Measurements from ENCODE around the gene SLC17A1.

SLC17A1 gene, protein sequence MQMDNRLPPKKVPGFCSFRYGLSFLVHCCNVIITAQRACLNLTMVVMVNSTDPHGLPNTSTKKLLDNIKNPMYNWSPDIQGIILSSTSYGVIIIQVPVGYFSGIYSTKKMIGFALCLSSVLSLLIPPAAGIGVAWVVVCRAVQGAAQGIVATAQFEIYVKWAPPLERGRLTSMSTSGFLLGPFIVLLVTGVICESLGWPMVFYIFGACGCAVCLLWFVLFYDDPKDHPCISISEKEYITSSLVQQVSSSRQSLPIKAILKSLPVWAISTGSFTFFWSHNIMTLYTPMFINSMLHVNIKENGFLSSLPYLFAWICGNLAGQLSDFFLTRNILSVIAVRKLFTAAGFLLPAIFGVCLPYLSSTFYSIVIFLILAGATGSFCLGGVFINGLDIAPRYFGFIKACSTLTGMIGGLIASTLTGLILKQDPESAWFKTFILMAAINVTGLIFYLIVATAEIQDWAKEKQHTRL

DNA sequence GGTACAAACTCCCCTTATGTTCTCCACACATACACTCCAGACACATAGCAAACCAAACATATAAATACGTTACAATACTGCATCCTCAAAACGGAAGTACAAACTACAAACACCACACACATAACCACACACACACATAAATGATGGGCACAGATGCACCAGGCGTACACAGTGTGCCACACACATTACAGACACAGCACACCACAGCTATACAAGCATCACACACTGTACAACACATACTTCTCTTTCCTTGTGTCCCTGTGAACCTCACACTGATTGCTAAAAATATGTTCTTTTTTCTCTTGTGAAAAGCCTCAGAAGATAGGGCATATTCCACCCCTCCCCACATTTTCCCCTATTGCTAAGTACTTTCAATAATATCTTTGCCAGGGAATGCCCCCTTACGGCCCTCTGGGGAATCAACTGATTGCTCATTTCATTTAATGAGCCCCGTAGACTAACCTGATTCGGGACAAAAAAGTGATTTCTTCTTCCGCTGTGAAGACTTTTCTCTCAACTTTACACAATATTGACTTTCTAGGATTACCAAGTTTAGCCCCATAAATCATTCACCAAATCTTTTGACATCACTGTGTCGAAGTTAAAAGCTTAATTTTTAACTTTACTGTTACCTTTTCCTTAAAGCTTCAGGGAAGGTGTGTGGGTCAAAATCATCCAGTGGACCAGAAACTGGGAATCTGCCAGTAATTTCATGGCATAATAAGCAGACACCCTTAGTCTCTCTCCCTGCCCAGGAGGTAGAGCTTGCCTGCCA is at the start of gene SLC17A1:
Gene SLC17A1 (minus strand): TSS at position 521 of the 775 bp plus-strand sequence. CDS start 1,495 bp downstream, outside the sequence.
- no peak for TF ChIP-seq EP300 (IDR thresholded peaks at IDR 0.05; ENCODE audit: borderline replicate concordance)
- no peak for TF ChIP-seq ZBTB7A (IDR thresholded peaks at IDR 0.05; ENCODE audit: low read depth)
- no peak for TF ChIP-seq FOXM1 (IDR thresholded peaks at IDR 0.05; ENCODE audit: borderline replicate concordance, low read depth)
- no peak for TF ChIP-seq YY1 (IDR thresholded peaks at IDR 0.05; ENCODE audit: low read depth)
- no peak for TF ChIP-seq CEBPB (IDR thresholded peaks at IDR 0.05)
- TF ChIP-seq TAF1 (IDR thresholded peaks at IDR 0.05; ENCODE audit: low read depth): no peak

DNA sequence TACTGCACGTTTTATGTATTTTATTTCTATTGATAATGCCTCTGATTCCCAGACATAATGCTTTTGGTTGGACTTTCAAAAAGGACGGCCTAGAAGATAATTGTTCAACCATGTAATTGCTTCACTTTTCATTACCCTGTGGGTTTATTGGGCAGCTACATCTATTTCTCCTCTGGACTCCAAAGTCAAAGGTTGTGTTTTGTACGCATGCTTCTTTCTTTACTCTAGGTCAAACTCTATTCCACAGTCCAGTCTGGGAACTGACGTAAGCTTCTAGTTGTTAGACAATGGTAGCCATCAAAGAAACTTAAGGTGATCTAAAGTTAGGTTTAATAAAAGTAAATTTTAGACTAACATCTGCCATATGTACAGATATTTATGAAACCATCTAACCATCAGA is 48.7 kb upstream of the SLC17A1 start:
- no peak for TF ChIP-seq CREB1 (IDR thresholded peaks at IDR 0.05; ENCODE audit: low read depth)
- TF ChIP-seq FOXM1 (IDR thresholded peaks at IDR 0.05; ENCODE audit: borderline replicate concordance, low read depth): no peak
- no peak for TF ChIP-seq TEAD4 (IDR thresholded peaks at IDR 0.05)
- no peak for TF ChIP-seq ZBTB7A (IDR thresholded peaks at IDR 0.05; ENCODE audit: low read depth)
- no peak for TF ChIP-seq NFIC (IDR thresholded peaks at IDR 0.05)
- no peak for TF ChIP-seq EP300 (IDR thresholded peaks at IDR 0.05; ENCODE audit: borderline replicate concordance)
- TF ChIP-seq, protein P1, sequence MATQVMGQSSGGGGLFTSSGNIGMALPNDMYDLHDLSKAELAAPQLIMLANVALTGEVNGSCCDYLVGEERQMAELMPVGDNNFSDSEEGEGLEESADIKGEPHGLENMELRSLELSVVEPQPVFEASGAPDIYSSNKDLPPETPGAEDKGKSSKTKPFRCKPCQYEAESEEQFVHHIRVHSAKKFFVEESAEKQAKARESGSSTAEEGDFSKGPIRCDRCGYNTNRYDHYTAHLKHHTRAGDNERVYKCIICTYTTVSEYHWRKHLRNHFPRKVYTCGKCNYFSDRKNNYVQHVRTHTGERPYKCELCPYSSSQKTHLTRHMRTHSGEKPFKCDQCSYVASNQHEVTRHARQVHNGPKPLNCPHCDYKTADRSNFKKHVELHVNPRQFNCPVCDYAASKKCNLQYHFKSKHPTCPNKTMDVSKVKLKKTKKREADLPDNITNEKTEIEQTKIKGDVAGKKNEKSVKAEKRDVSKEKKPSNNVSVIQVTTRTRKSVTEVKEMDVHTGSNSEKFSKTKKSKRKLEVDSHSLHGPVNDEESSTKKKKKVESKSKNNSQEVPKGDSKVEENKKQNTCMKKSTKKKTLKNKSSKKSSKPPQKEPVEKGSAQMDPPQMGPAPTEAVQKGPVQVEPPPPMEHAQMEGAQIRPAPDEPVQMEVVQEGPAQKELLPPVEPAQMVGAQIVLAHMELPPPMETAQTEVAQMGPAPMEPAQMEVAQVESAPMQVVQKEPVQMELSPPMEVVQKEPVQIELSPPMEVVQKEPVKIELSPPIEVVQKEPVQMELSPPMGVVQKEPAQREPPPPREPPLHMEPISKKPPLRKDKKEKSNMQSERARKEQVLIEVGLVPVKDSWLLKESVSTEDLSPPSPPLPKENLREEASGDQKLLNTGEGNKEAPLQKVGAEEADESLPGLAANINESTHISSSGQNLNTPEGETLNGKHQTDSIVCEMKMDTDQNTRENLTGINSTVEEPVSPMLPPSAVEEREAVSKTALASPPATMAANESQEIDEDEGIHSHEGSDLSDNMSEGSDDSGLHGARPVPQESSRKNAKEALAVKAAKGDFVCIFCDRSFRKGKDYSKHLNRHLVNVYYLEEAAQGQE (IDR thresholded peaks at IDR 0.05; ENCODE audit: low read depth): no peak
- no peak for TF ChIP-seq CEBPB (IDR thresholded peaks at IDR 0.05)
- no peak for TF ChIP-seq YY1 (IDR thresholded peaks at IDR 0.05; ENCODE audit: low read depth)
- TF ChIP-seq EGR1 (IDR thresholded peaks at IDR 0.05): no peak
- TF ChIP-seq TAF1 (IDR thresholded peaks at IDR 0.05; ENCODE audit: low read depth): no peak
- TF ChIP-seq, protein P2, sequence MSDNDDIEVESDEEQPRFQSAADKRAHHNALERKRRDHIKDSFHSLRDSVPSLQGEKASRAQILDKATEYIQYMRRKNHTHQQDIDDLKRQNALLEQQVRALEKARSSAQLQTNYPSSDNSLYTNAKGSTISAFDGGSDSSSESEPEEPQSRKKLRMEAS (IDR thresholded peaks at IDR 0.05): no peak
- TF ChIP-seq, protein P3, sequence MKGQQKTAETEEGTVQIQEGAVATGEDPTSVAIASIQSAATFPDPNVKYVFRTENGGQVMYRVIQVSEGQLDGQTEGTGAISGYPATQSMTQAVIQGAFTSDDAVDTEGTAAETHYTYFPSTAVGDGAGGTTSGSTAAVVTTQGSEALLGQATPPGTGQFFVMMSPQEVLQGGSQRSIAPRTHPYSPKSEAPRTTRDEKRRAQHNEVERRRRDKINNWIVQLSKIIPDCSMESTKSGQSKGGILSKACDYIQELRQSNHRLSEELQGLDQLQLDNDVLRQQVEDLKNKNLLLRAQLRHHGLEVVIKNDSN (IDR thresholded peaks at IDR 0.05): no peak

DNA sequence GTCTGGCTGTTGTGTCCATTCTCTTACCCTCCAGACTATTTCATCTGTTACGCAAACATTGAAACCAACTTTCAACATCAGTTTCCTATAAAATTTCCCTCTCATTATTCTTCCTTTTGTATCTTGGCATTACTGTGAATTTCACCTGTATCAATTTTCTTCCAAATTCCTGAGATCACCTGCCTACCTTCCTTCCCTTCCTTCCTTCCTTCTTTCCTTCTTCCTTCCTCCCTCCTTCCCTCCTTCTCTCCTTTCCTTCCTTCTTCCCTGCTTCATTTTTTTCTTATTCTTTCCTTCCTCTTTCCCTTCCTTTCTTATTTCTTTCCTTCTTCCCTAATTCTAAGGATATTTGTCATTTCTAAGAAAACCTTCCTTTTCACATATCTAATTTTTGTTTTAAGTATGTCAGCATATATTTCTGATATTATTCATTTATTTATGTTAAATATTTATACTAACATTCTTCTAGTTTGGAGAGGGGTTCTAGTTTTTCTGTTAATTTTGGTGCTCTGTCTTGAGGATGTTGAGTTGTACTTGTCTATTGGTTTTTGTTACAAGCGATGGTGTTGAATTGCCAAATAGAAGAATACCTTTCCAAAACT is 47.0 kb upstream of the SLC17A1 start:
- TF ChIP-seq, protein P1 (IDR thresholded peaks at IDR 0.05; ENCODE audit: low read depth): no peak
- TF ChIP-seq EGR1 (IDR thresholded peaks at IDR 0.05): no peak
- no peak for TF ChIP-seq TAF1 (IDR thresholded peaks at IDR 0.05; ENCODE audit: low read depth)
- TF ChIP-seq CEBPB (IDR thresholded peaks at IDR 0.05): no peak
- no peak for TF ChIP-seq CREB1 (IDR thresholded peaks at IDR 0.05; ENCODE audit: low read depth)
- TF ChIP-seq TCF12 (IDR thresholded peaks at IDR 0.05; ENCODE audit: low read depth): no peak
- TF ChIP-seq, protein P2 (IDR thresholded peaks at IDR 0.05): no peak
- TF ChIP-seq RAD21 (IDR thresholded peaks at IDR 0.05; ENCODE audit: low read depth): no peak
- no peak for TF ChIP-seq TEAD4 (IDR thresholded peaks at IDR 0.05)
- TF ChIP-seq NFIC (IDR thresholded peaks at IDR 0.05): no peak
- TF ChIP-seq EP300 (IDR thresholded peaks at IDR 0.05; ENCODE audit: borderline replicate concordance): no peak
- TF ChIP-seq FOXM1 (IDR thresholded peaks at IDR 0.05; ENCODE audit: borderline replicate concordance, low read depth): no peak

DNA sequence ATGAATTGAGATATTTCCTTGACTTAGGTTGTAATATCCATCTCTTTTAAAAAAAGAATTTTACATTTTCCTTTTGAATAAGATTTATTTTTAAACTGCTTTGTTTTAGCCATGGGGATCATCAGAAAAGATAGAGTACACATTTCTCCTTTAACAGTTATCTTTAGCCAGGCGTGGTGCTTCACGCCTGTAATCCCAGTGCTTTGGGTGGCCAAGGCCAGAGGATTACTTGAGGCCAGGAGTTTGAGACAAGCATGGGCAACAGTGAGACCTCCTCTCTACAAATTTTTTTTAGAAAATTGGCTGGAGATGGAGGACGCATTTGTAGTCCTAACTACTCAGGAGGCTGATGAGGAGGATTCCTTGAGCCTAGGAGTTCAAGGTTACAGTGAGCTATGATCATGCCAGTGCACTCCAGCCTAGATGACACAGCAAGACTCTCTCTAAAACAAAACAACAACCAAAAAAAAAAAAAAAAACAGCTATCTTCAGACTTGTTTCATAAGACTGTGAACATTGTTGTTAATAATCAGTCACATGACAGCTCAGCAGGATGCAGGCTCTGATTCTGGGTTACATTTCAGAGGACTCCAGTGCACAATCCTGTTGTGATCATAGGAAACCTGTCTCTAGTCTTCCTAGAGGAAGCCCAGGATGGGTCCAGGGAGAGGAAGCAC is 44.2 kb upstream of the SLC17A1 start:
- TF ChIP-seq TEAD4 (IDR thresholded peaks at IDR 0.05) (no peak), NFIC (IDR thresholded peaks at IDR 0.05) (no peak), EP300 (IDR thresholded peaks at IDR 0.05; ENCODE audit: borderline replicate concordance) (no peak), TCF12 (IDR thresholded peaks at IDR 0.05; ENCODE audit: low read depth) (no peak), TAF1 (IDR thresholded peaks at IDR 0.05; ENCODE audit: low read depth) (no peak), YY1 (IDR thresholded peaks at IDR 0.05; ENCODE audit: low read depth) (no peak), FOXM1 (IDR thresholded peaks at IDR 0.05; ENCODE audit: borderline replicate concordance, low read depth) (no peak), CREB1 (IDR thresholded peaks at IDR 0.05; ENCODE audit: low read depth) (no peak), EGR1 (IDR thresholded peaks at IDR 0.05) (no peak)
- TF ChIP-seq, protein P1 (IDR thresholded peaks at IDR 0.05; ENCODE audit: low read depth): no peak
